ENCODE results near the gene ARL4A. TPM values are rescaled to one million over a fixed set of nuclear protein-coding genes. Genes with fewer than 3 reads are reported as not detected.
"Not testable (repeated sequence)": the region's sequence is repeated elsewhere in the genome, so short reads cannot be mapped to it uniquely, and the experiment has no call there.

Gene ARL4A
- polyA plus RNA-seq, 2 donors, result 29.3 to 43.0 TPM

DNA sequence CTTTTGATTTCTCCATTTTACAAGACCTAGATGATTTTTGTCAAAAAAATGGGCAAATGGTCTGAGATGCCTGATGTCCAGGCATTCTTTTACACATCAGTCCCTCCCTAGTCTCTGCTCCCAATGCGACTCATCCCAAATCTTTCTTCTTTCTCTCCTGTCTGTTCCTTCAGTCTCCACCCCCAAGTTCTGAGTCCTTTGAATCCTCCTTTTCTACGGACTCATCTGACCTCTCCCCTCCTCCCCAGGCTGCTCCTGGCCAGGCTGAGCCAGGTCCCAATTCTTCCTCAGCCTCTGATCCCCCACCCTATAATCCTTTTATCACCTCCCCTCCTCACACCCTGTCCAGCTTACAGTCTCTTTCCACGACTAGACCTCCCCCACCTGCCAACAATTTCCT lies 26.4 kb upstream of the ARL4A start:
- H3K27me3 ChIP-seq (ENCODE audit: control insufficient read depth in 1 of 2, insufficient read depth in 2 of 2, low read length in 2 of 2); H3K4me1 ChIP-seq (ENCODE audit: control insufficient read depth in 2 of 2, insufficient read depth in 2 of 2, low read length in 1 of 2); H3K36me3 ChIP-seq (ENCODE audit: control insufficient read depth in 2 of 2, insufficient read depth in 2 of 2, low read length in 1 of 2); H3K9me3 ChIP-seq (ENCODE audit: control insufficient read depth in 2 of 2, insufficient read depth in 1 of 2, low read depth in 1 of 2, low read length in 1 of 2); H3K4me3 ChIP-seq (ENCODE audit: low read depth in 1 of 2, low read length in 2 of 2); H3K27ac ChIP-seq (ENCODE audit: low read depth in 2 of 2, low read length in 1 of 2): not testable (repeated sequence)
- 72 to 80% methylated on average over 3 of the region's 3 CpGs for WGBS, 2 donors

DNA sequence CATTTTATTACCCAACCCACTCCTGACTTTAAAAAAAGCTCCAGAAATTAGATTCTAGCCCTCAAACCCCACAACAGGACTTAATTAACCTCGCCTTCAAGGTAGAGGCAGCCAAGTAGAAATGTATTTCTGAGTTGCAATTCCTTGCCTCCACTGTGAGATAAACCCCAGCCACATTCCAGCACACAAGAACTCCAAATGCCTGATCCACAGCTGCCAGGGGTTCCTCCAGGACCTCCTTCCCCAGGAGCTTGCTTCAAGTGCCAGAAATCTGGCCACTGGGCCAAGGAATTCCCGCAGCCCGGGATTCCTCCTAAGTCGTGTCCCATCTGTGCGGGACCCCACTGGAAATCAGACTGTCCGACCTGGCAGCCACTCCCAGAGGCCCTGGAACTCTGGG lies 25.9 kb upstream of the ARL4A start:
- Histone ChIP-seq H3K9me3 (ENCODE audit: control insufficient read depth in 2 of 2, insufficient read depth in 1 of 2, low read depth in 1 of 2, low read length in 1 of 2) (no peaks in the 10 kb centered on the region), H3K4me3 (ENCODE audit: low read depth in 1 of 2, low read length in 2 of 2) (no peak overlapping the region), H3K4me1 (ENCODE audit: control insufficient read depth in 2 of 2, insufficient read depth in 2 of 2, low read length in 1 of 2) (no peaks in the 10 kb centered on the region), H3K36me3 (ENCODE audit: control insufficient read depth in 2 of 2, insufficient read depth in 2 of 2, low read length in 1 of 2) (no peaks in the 10 kb centered on the region), H3K27me3 (ENCODE audit: control insufficient read depth in 1 of 2, insufficient read depth in 2 of 2, low read length in 2 of 2) (no peaks in the 10 kb centered on the region), H3K27ac (ENCODE audit: low read depth in 2 of 2, low read length in 1 of 2) (no peak overlapping the region)
- 81 to 87% methylated on average over 6 of the region's 6 CpGs for WGBS, 2 donors

GRCh38 chr7:12670000-12670729 lies 17.3 kb upstream of the ARL4A start:
- Histone ChIP-seq H3K4me1 (ENCODE audit: control insufficient read depth in 2 of 2, insufficient read depth in 2 of 2, low read length in 1 of 2) (peaks cover 0 to 2% of the 10 kb centered on the region in 2 donors), H3K27me3 (ENCODE audit: control insufficient read depth in 1 of 2, insufficient read depth in 2 of 2, low read length in 2 of 2) (no peaks in the 10 kb centered on the region), H3K27ac (ENCODE audit: low read depth in 2 of 2, low read length in 1 of 2) (no peak overlapping the region), H3K36me3 (ENCODE audit: control insufficient read depth in 2 of 2, insufficient read depth in 2 of 2, low read length in 1 of 2) (no peaks in the 10 kb centered on the region), H3K9me3 (ENCODE audit: control insufficient read depth in 2 of 2, insufficient read depth in 1 of 2, low read depth in 1 of 2, low read length in 1 of 2) (no peaks in the 10 kb centered on the region), H3K4me3 (ENCODE audit: low read depth in 1 of 2, low read length in 2 of 2) (no peak overlapping the region)
- 17 to 44% methylated on average over 1 of the region's 1 CpG for WGBS, 2 donors

DNA sequence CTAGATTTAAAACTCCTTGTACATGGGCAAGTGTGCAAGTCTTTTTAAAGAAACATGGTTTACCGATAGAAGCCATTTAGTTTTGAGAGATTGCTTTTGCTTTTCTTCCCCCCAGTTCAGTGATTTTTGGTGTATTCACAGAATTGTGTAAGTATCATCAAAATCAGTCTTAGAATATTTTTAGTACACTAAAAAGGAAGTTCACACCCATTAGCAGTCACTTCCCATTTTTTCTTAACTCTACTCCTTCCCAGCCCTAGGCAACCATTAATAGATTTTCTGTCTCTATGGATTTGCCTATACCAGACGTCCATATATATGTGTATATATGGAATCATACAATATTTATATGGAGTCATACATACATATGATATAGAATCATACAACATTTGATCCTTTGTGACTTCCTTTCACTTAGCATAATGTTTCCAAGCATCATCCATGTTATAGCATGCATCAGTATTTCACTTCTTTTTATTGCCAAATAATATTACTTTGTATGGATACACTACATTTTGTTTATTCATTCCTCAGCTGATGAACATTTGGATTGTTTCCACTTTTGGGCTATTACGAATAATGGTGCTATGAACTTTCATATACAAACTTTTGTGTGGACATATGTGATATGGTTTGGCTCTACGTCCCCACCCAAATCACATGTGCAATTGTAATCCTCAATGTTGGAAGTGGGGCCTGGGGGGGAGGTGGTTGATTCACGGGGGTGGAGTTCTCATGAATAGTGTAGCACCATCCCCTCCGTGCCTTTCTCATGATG lies 16.5 kb upstream of the ARL4A start:
- WGBS, 2 donors, result 57 to 75% methylated on average over 6 of the region's 6 CpGs
- no peaks in the 10 kb centered on the region for H3K36me3 ChIP-seq (ENCODE audit: control insufficient read depth in 2 of 2, insufficient read depth in 2 of 2, low read length in 1 of 2)
- H3K27ac ChIP-seq (ENCODE audit: low read depth in 2 of 2, low read length in 1 of 2), result no peak overlapping the region
- no peak overlapping the region for H3K4me3 ChIP-seq (ENCODE audit: low read depth in 1 of 2, low read length in 2 of 2)
- no peaks in the 10 kb centered on the region for H3K9me3 ChIP-seq (ENCODE audit: control insufficient read depth in 2 of 2, insufficient read depth in 1 of 2, low read depth in 1 of 2, low read length in 1 of 2)
- no peaks in the 10 kb centered on the region for H3K27me3 ChIP-seq (ENCODE audit: control insufficient read depth in 1 of 2, insufficient read depth in 2 of 2, low read length in 2 of 2)
- H3K4me1 ChIP-seq (ENCODE audit: control insufficient read depth in 2 of 2, insufficient read depth in 2 of 2, low read length in 1 of 2), result peaks cover 0 to 2% of the 10 kb centered on the region in 2 donors

GRCh38 chr7:12673436-12673835 lies 14.0 kb upstream of the ARL4A start:
- H3K4me3 ChIP-seq (ENCODE audit: low read depth in 1 of 2, low read length in 2 of 2); H3K27me3 ChIP-seq (ENCODE audit: control insufficient read depth in 1 of 2, insufficient read depth in 2 of 2, low read length in 2 of 2); H3K4me1 ChIP-seq (ENCODE audit: control insufficient read depth in 2 of 2, insufficient read depth in 2 of 2, low read length in 1 of 2); H3K27ac ChIP-seq (ENCODE audit: low read depth in 2 of 2, low read length in 1 of 2); H3K36me3 ChIP-seq (ENCODE audit: control insufficient read depth in 2 of 2, insufficient read depth in 2 of 2, low read length in 1 of 2); H3K9me3 ChIP-seq (ENCODE audit: control insufficient read depth in 2 of 2, insufficient read depth in 1 of 2, low read depth in 1 of 2, low read length in 1 of 2): not testable (repeated sequence)
- WGBS, 2 donors, result 56 to 64% methylated on average over 7 of the region's 7 CpGs

DNA sequence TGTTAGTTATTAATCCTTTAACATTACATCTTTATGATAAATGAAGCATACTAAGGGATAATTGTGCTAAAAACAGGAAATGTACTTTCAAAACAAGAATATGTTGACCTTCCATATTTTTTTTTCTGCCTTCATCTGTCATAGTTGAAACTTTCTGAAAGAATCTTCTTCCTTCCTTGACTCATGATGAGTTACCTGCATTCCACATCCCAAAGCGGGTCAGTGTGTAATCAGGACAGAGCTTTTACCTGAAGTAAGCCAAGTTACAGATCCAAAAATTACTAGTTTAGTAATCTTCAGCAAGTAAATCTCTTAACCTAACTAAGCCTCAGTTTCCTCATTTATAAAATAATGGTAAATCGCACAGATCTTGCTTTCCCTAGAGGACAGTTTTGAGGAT lies 13.4 kb upstream of the ARL4A start:
- Histone ChIP-seq H3K27me3 (ENCODE audit: control insufficient read depth in 1 of 2, insufficient read depth in 2 of 2, low read length in 2 of 2) (no peaks in the 10 kb centered on the region), H3K9me3 (ENCODE audit: control insufficient read depth in 2 of 2, insufficient read depth in 1 of 2, low read depth in 1 of 2, low read length in 1 of 2) (no peaks in the 10 kb centered on the region), H3K4me1 (ENCODE audit: control insufficient read depth in 2 of 2, insufficient read depth in 2 of 2, low read length in 1 of 2) (peaks cover 0 to under 1% of the 10 kb centered on the region in 2 donors), H3K36me3 (ENCODE audit: control insufficient read depth in 2 of 2, insufficient read depth in 2 of 2, low read length in 1 of 2) (no peaks in the 10 kb centered on the region), H3K27ac (ENCODE audit: low read depth in 2 of 2, low read length in 1 of 2) (no peak overlapping the region), H3K4me3 (ENCODE audit: low read depth in 1 of 2, low read length in 2 of 2) (no peak overlapping the region)
- WGBS, 2 donors, result 83 to 96% methylated on average over 2 of the region's 2 CpGs

GRCh38 chr7:12674861-12675260 lies 12.6 kb upstream of the ARL4A start:
- Histone ChIP-seq H3K27me3 (ENCODE audit: control insufficient read depth in 1 of 2, insufficient read depth in 2 of 2, low read length in 2 of 2) (no peaks in the 10 kb centered on the region), H3K27ac (ENCODE audit: low read depth in 2 of 2, low read length in 1 of 2) (no peak overlapping the region), H3K9me3 (ENCODE audit: control insufficient read depth in 2 of 2, insufficient read depth in 1 of 2, low read depth in 1 of 2, low read length in 1 of 2) (no peaks in the 10 kb centered on the region), H3K4me1 (ENCODE audit: control insufficient read depth in 2 of 2, insufficient read depth in 2 of 2, low read length in 1 of 2) (no peaks in the 10 kb centered on the region), H3K4me3 (ENCODE audit: low read depth in 1 of 2, low read length in 2 of 2) (no peak overlapping the region), H3K36me3 (ENCODE audit: control insufficient read depth in 2 of 2, insufficient read depth in 2 of 2, low read length in 1 of 2) (no peaks in the 10 kb centered on the region)
- 58 to 63% methylated on average over 4 of the region's 4 CpGs for WGBS, 2 donors

GRCh38 chr7:12683678-12684585 lies 3.5 kb upstream of the ARL4A start:
- no peak overlapping the region for H3K4me3 ChIP-seq (ENCODE audit: low read depth in 1 of 2, low read length in 2 of 2)
- H3K4me1 ChIP-seq (ENCODE audit: control insufficient read depth in 2 of 2, insufficient read depth in 2 of 2, low read length in 1 of 2), result no peaks in the 10 kb centered on the region
- no peaks in the 10 kb centered on the region for H3K36me3 ChIP-seq (ENCODE audit: control insufficient read depth in 2 of 2, insufficient read depth in 2 of 2, low read length in 1 of 2)
- no peak overlapping the region for H3K27ac ChIP-seq (ENCODE audit: low read depth in 2 of 2, low read length in 1 of 2)
- no peaks in the 10 kb centered on the region for H3K27me3 ChIP-seq (ENCODE audit: control insufficient read depth in 1 of 2, insufficient read depth in 2 of 2, low read length in 2 of 2)
- H3K9me3 ChIP-seq (ENCODE audit: control insufficient read depth in 2 of 2, insufficient read depth in 1 of 2, low read depth in 1 of 2, low read length in 1 of 2), result no peaks in the 10 kb centered on the region
- 29 to 42% methylated on average over 2 of the region's 2 CpGs for WGBS, 2 donors

GRCh38 chr7:12684733-12685132 lies 2.7 kb upstream of the ARL4A start:
- WGBS, 2 donors, result 93% methylated on average over 19 of the region's 19 CpGs
- H3K9me3 ChIP-seq (ENCODE audit: control insufficient read depth in 2 of 2, insufficient read depth in 1 of 2, low read depth in 1 of 2, low read length in 1 of 2), result no peaks in the 10 kb centered on the region
- no peaks in the 10 kb centered on the region for H3K4me1 ChIP-seq (ENCODE audit: control insufficient read depth in 2 of 2, insufficient read depth in 2 of 2, low read length in 1 of 2)
- H3K36me3 ChIP-seq (ENCODE audit: control insufficient read depth in 2 of 2, insufficient read depth in 2 of 2, low read length in 1 of 2), result no peaks in the 10 kb centered on the region
- no peaks in the 10 kb centered on the region for H3K27me3 ChIP-seq (ENCODE audit: control insufficient read depth in 1 of 2, insufficient read depth in 2 of 2, low read length in 2 of 2)
- H3K4me3 ChIP-seq (ENCODE audit: low read depth in 1 of 2, low read length in 2 of 2), result no peak overlapping the region
- no peak overlapping the region for H3K27ac ChIP-seq (ENCODE audit: low read depth in 2 of 2, low read length in 1 of 2)
